Panc1 (cell line): Measurements from ENCODE around the gene TSHZ3. TPM values are rescaled to one million over a fixed set of nuclear protein-coding genes. Genes with fewer than 3 reads are reported as not detected.

Experiments used
- ATAC-seq: fragments of 200-7000 bp; cut with Tn5 transposase; 2 replicates; pipeline ENCODE4 v1.9.1; 2020; ENCODE audit warnings: mild to moderate bottlenecking, moderate library complexity
- BruUV-seq: library from RNA; stranded (reverse); fragments of 400-500 nt; replicated peaks from 2 replicates; lab custom pipeline; 2021; lab: Mats Ljungman, UMichigan
- CTCF ChIA-PET: fragments of 300-600 bp; sonication (Branson Sonifier 250); formaldehyde crosslinking; loops from one replicate; lab custom pipeline; 2022; ENCODE audit warnings: antibody characterized with exemption; lab: Charles Lee
- POLR2A ChIA-PET: fragments of 300-600 bp; sonication (Branson Sonifier 250); formaldehyde crosslinking; loops from one replicate; lab custom pipeline; 2022; ENCODE audit warnings: antibody characterized with exemption; lab: Charles Lee
- DNase-seq: peaks from one replicate; pipeline ENCODE4 v3.0.0-alpha.2; 2010; ENCODE audit warnings: low read depth, low spot score
- H3K27ac ChIP-seq: 2 replicates; pipeline ENCODE4 v1.5.1; 2011; ENCODE audit warnings: mild to moderate bottlenecking, low read length, inconsistent platforms
- H3K27me3 ChIP-seq: fragments of 200-500 bp; sonication (Bioruptor generic); 2 replicates; pipeline ENCODE4 v1.6.0; 2014; ENCODE audit warnings: low read length, inconsistent platforms; ENCODE audit not compliant: control insufficient read depth, insufficient read depth
- H3K36me3 ChIP-seq: fragments of 200-500 bp; sonication (Bioruptor generic); 2 replicates; pipeline ENCODE4 v1.5.1; 2014; ENCODE audit warnings: inconsistent platforms, mild to moderate bottlenecking, low read length, moderate library complexity; ENCODE audit not compliant: control insufficient read depth, insufficient read depth
- H3K4me1 ChIP-seq: 2 replicates; pipeline ENCODE4 v1.5.1; 2011; ENCODE audit warnings: inconsistent platforms, mild to moderate bottlenecking, low read length, moderate library complexity; ENCODE audit not compliant: control insufficient read depth, insufficient read depth
- H3K4me3 ChIP-seq, 2 experiments: 2 replicates each; pipeline ENCODE4 v1.5.1; 2011 to 2012; ENCODE audit warnings: low read depth in 2 of 2, low read length in 2 of 2, mild to moderate bottlenecking in 2 of 2, inconsistent platforms in 1 of 2, moderate library complexity in 1 of 2
- H3K9me3 ChIP-seq: fragments of 200-500 bp; sonication (Bioruptor generic); 2 replicates; pipeline ENCODE4 v1.5.1; 2014; ENCODE audit warnings: low read depth, mild to moderate bottlenecking, inconsistent platforms, low read length, moderate library complexity; ENCODE audit not compliant: control insufficient read depth, insufficient read depth
- POLR2AphosphoS5 ChIP-seq: IDR thresholded peaks from 2 replicates; pipeline ENCODE4 v1.6.1; 2012; ENCODE audit warnings: mild to moderate bottlenecking, low read depth, low read length, moderate library complexity
- SIN3A ChIP-seq: IDR thresholded peaks from 2 replicates; pipeline ENCODE4 v1.6.1; 2012; ENCODE audit warnings: low read depth, mild to moderate bottlenecking, low read length, moderate library complexity, borderline replicate concordance; ENCODE audit not compliant: insufficient read depth
- TCF7L2 ChIP-seq: IDR thresholded peaks from 2 replicates; pipeline ENCODE4 v1.6.1; 2011; ENCODE audit warnings: mild to moderate bottlenecking, low read depth, low read length, inconsistent platforms
- in situ Hi-C: cut with HindIII; loops from 2 replicates; pipeline ENCODE4 v1.10.0; 2016; ENCODE audit warnings: low sequenced_read_pairs, low pct_unique_long_range_greater_than_20kb
- intact Hi-C: fragments of 100-400 bp; cut with micrococcal nuclease; formaldehyde crosslinking; loops from one replicate; pipeline ENCODE4 v1.10.0; 2022; ENCODE audit not compliant: unreplicated experiment
- total RNA-seq: library from RNA; stranded (reverse); gene quantifications from one replicate; pipeline ENCODE4 v1.2.1, GENCODE V29; 2021; ENCODE audit not compliant: unreplicated experiment
- TF ChIP-seq, protein P1 (sequence below): fragments of 450-650 bp; IDR thresholded peaks from 2 replicates; pipeline ENCODE4 v1.5.1; 2017; ENCODE audit warnings: mild to moderate bottlenecking
- TF ChIP-seq, protein P2 (sequence below), 2 experiments: IDR thresholded peaks; 2 replicates each; pipeline ENCODE4 v1.6.1; 2011 to 2012; ENCODE audit warnings: low read depth in 2 of 2, control low read depth in 1 of 2, low read length in 1 of 2, mild to moderate bottlenecking in 1 of 2, moderate library complexity in 1 of 2; ENCODE audit not compliant: insufficient read depth in 1 of 2

TSHZ3 gene
- total RNA-seq, 1 experiment from 2014 or later: 7.8 TPM

DNA sequence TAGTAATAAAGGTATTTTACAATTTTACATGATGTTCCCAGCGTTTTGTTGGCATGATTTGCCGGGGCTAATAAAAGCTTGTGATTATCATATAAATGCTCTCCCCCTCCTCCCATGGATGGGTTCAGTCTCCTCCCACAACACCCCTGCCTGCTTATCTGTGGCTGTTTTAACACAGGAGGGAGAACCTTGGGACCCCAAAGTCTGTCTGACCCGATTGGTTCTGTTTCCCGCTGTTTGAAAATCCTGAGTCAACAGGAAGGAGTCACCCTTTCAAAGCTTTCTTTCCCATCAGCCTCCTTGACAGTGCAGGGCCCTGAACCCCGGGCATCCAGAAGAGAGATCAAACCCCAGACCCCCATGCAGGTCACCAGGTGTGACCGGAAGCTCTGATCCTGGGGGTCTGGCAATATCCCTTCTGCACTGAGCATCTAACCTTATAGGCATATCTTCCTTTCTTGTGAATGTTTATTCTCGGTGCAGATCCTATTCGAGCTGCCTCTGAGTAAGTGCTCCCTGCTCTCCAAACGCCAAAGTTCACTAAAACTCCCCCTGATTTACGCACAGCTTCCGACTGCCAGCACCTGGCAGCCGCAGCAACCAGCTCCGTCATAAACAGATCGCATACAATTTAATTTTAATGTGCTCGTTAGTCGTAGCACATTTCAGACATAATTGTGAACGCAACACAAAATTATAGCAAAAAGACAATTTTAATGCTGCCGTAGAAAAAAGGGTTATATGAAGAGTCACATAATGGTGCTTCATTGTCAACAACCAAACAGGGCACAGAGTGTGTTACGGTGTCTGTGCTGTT lies 74.8 kb downstream of the TSHZ3 start:
- ChIA-PET CTCF (no interaction called here), POLR2A (no interaction called here)
- no peaks in the 10 kb centered on the region for H3K9me3 ChIP-seq
- H3K4me1 ChIP-seq: no peaks in the 10 kb centered on the region
- H3K36me3 ChIP-seq: no peaks in the 10 kb centered on the region
- BruUV-seq: no TSS peak
- TF ChIP-seq SIN3A: no peak
- no peak for TF ChIP-seq POLR2AphosphoS5
- no peak for TF ChIP-seq TCF7L2
- TF ChIP-seq, protein P1, sequence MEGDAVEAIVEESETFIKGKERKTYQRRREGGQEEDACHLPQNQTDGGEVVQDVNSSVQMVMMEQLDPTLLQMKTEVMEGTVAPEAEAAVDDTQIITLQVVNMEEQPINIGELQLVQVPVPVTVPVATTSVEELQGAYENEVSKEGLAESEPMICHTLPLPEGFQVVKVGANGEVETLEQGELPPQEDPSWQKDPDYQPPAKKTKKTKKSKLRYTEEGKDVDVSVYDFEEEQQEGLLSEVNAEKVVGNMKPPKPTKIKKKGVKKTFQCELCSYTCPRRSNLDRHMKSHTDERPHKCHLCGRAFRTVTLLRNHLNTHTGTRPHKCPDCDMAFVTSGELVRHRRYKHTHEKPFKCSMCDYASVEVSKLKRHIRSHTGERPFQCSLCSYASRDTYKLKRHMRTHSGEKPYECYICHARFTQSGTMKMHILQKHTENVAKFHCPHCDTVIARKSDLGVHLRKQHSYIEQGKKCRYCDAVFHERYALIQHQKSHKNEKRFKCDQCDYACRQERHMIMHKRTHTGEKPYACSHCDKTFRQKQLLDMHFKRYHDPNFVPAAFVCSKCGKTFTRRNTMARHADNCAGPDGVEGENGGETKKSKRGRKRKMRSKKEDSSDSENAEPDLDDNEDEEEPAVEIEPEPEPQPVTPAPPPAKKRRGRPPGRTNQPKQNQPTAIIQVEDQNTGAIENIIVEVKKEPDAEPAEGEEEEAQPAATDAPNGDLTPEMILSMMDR: no peak
- TF ChIP-seq, protein P2, sequence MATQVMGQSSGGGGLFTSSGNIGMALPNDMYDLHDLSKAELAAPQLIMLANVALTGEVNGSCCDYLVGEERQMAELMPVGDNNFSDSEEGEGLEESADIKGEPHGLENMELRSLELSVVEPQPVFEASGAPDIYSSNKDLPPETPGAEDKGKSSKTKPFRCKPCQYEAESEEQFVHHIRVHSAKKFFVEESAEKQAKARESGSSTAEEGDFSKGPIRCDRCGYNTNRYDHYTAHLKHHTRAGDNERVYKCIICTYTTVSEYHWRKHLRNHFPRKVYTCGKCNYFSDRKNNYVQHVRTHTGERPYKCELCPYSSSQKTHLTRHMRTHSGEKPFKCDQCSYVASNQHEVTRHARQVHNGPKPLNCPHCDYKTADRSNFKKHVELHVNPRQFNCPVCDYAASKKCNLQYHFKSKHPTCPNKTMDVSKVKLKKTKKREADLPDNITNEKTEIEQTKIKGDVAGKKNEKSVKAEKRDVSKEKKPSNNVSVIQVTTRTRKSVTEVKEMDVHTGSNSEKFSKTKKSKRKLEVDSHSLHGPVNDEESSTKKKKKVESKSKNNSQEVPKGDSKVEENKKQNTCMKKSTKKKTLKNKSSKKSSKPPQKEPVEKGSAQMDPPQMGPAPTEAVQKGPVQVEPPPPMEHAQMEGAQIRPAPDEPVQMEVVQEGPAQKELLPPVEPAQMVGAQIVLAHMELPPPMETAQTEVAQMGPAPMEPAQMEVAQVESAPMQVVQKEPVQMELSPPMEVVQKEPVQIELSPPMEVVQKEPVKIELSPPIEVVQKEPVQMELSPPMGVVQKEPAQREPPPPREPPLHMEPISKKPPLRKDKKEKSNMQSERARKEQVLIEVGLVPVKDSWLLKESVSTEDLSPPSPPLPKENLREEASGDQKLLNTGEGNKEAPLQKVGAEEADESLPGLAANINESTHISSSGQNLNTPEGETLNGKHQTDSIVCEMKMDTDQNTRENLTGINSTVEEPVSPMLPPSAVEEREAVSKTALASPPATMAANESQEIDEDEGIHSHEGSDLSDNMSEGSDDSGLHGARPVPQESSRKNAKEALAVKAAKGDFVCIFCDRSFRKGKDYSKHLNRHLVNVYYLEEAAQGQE (IDR thresholded peaks at IDR 0.05; ENCODE audit: insufficient read depth in 1 of 2, low read depth in 2 of 2, low read length in 1 of 2): no peak
- intact Hi-C loops: no loop called here
- no peak for DNase-seq
- no peak for ATAC-seq
- no peak overlapping the region for H3K27ac ChIP-seq
- H3K4me3 ChIP-seq: no peak overlapping the region
- no peaks in the 10 kb centered on the region for H3K27me3 ChIP-seq
- in situ Hi-C loops: no loop called here

DNA sequence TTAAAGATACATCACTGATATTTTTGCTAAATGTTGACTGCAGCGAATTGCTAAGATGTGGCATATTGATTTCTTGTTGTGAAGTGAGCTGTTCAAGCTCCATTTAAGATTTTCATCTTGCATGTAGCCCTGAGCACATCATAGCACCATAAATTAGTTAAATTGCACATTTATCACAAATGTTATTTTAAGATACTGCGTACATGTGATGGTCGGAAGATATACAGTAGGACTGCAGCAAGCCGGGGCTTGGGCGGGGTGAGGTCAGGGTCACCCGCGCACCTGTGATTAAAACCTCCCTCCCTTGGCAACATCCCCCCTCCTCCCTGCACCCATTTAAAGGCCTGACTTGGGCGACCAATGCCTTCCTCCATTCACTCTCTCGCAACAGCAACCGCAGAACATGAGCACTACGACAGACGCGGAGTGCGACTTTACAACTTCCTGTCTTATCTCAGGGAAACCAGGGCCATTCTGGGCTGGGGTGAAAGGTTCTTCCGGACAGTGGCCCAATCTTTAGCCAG lies 76.6 kb downstream of the TSHZ3 start:
- no peak overlapping the region for H3K4me3 ChIP-seq
- TF ChIP-seq TCF7L2: no peak
- TF ChIP-seq POLR2AphosphoS5: no peak
- no peak for TF ChIP-seq SIN3A
- TF ChIP-seq, protein P2 (IDR thresholded peaks at IDR 0.05; ENCODE audit: insufficient read depth in 1 of 2, low read depth in 2 of 2, low read length in 1 of 2): no peak
- TF ChIP-seq, protein P1: no peak
- ATAC-seq (no peak), DNase-seq (no peak)
- H3K36me3 ChIP-seq: no peaks in the 10 kb centered on the region
- H3K27me3 ChIP-seq: no peaks in the 10 kb centered on the region
- intact Hi-C loops (no loop called here), in situ Hi-C loops (no loop called here)
- POLR2A ChIA-PET: no interaction called here
- no peak overlapping the region for H3K27ac ChIP-seq
- H3K4me1 ChIP-seq: no peaks in the 10 kb centered on the region
- CTCF ChIA-PET: no interaction called here
- no TSS peak for BruUV-seq
- no peaks in the 10 kb centered on the region for H3K9me3 ChIP-seq
